Lung (tissue), 12 donors: ENCODE data around the gene BMP7. TPM values are rescaled to one million over a fixed set of nuclear protein-coding genes. Genes with fewer than 3 reads are reported as not detected.

Experiments used
- ATAC-seq: fragments of 200-7000 bp; cut with Tn5 transposase; one replicate; pipeline ENCODE4 v1.9.1; 2020; ENCODE audit warnings: moderate number of reproducible peaks; ENCODE audit not compliant: insufficient read depth, low FRiP score
- DNase-seq, 3 donors: peaks; one replicate each; pipeline ENCODE4 v3.0.0-alpha.2; 2013 to 2017
- H3K27ac ChIP-seq, 2 donors: one replicate each; pipeline ENCODE4 v1.5.1; 2013; ENCODE audit warnings: mild to moderate bottlenecking in 2 of 2, moderate library complexity in 2 of 2, control low read depth in 1 of 2, inconsistent platforms in 1 of 2, low read depth in 1 of 2, low read length in 1 of 2
- H3K27me3 ChIP-seq, 3 donors: one replicate each; pipeline ENCODE4 v1.5.1; 2013; ENCODE audit warnings: low read length in 2 of 3; ENCODE audit not compliant: control insufficient read depth in 3 of 3, insufficient read depth in 3 of 3
- H3K36me3 ChIP-seq, 4 donors: one replicate each; pipeline ENCODE4 v1.5.1; 2013; ENCODE audit warnings: low read length in 4 of 4, mild to moderate bottlenecking in 1 of 4, moderate library complexity in 1 of 4; ENCODE audit not compliant: control insufficient read depth in 4 of 4, insufficient read depth in 4 of 4
- H3K4me1 ChIP-seq, 5 donors: one replicate each; pipeline ENCODE4 v1.5.1; 2013; ENCODE audit warnings: low read length in 5 of 5, mild to moderate bottlenecking in 2 of 5, moderate library complexity in 1 of 5; ENCODE audit not compliant: control insufficient read depth in 5 of 5, insufficient read depth in 5 of 5
- H3K4me3 ChIP-seq: one replicate; pipeline ENCODE4 v1.5.1; 2013; ENCODE audit warnings: mild to moderate bottlenecking, control low read depth, moderate library complexity
- H3K9ac ChIP-seq, 2 donors: one replicate each; pipeline ENCODE4 v1.5.1; 2013; ENCODE audit warnings: low read length in 2 of 2, control low read depth in 1 of 2; ENCODE audit not compliant: insufficient read depth in 1 of 2
- H3K9me3 ChIP-seq, 4 donors: one replicate each; pipeline ENCODE4 v1.5.1; 2013; ENCODE audit warnings: low read length in 3 of 4, mild to moderate bottlenecking in 1 of 4, moderate library complexity in 1 of 4; ENCODE audit not compliant: control insufficient read depth in 4 of 4, insufficient read depth in 3 of 4
- whole genome bisulfite sequencing, 2 donors: extraction: QIAGEN DNeasy Blood & Tissue Kit; methylation state at CpG; one replicate each; pipeline ENCODE4 v1.1.7; 2013; 5-methylcytosine and 5-hydroxymethylcytosine counted together
- polyA plus RNA-seq, 2 donors: library from polyadenylated mRNA; stranded (reverse); fragments of 200-250 nt; gene quantifications; one replicate each; pipeline ENCODE4 v1.2.1, GENCODE V29; 2013
- total RNA-seq, 2 donors: library from RNA; depleted of rRNA in 1 of 2; stranded (reverse); fragments of >200 nt in 1 of 2; gene quantifications; one replicate each; pipeline ENCODE4 v1.2.1, GENCODE V29; 2014 to 2021
- TF ChIP-seq, protein P1 (sequence below): IDR thresholded peaks from 2 replicates; pipeline ENCODE4 v1.5.1; 2012; ENCODE audit warnings: mild to moderate bottlenecking; ENCODE audit errors: control extremely low read depth, extremely low read depth
- donor health status: control.
- donor health status: control.
- donor health status: Bipolar disorder and iron deficiency.
- donor health status: healthy.
- donor health status: DM: yes; HTN: yes; CAD: no.

BMP7 gene
- total and polyA plus RNA-seq, 4 donors = 0.67 to 10.3 (median 1.4) TPM

DNA sequence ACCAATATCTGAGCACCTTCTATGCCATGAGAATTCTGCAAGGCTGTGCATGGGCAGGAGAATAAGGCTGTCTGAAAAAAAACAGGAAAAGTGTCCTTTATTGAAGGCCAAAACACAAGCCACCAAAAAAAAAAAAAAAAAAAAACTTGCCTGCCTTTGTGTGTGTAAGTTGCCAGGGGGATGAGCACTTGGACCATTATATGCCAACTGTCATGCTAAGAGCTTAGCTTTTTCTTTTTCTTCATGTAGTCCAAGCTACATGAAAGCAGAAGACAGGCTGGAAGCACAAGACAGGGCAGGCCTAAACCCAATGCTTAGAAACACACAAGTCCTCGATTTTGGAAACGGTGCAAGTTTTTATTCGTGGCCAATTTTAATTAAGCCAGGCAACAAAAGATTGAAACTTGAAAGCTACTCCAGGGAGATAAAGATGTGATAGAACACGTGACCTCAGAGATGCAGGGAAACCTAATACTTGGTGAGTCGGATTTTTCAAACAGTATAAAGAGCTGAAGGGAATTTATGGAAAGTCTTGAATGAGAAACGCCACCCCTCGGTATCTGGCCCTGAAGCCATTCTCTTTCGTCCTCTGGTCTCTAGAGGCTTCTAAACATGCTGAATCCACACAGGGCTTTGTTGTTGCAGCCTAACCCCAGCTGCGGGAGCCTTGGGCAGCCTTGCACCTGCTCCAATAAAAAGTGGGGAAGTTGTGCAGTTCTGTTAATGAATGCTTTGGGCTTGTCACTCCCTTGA lies 8.6 kb downstream of the BMP7 start:
- DNase-seq = peak in 1 of 3 donors; percentile 49
- Histone ChIP-seq H3K9me3 (no peaks in the 10 kb centered on the region), H3K36me3 (no peaks in the 10 kb centered on the region), H3K27me3 (no peaks in the 10 kb centered on the region), H3K4me1 (peaks cover 0 to 56% (median 30%) of the 10 kb centered on the region in 5 donors), H3K27ac (no peak overlapping the region), H3K9ac (peak overlapping the region in 1 of 2 donors; percentile 34), H3K4me3 (no peak overlapping the region)
- ATAC-seq = no peak
- TF ChIP-seq, protein P1, sequence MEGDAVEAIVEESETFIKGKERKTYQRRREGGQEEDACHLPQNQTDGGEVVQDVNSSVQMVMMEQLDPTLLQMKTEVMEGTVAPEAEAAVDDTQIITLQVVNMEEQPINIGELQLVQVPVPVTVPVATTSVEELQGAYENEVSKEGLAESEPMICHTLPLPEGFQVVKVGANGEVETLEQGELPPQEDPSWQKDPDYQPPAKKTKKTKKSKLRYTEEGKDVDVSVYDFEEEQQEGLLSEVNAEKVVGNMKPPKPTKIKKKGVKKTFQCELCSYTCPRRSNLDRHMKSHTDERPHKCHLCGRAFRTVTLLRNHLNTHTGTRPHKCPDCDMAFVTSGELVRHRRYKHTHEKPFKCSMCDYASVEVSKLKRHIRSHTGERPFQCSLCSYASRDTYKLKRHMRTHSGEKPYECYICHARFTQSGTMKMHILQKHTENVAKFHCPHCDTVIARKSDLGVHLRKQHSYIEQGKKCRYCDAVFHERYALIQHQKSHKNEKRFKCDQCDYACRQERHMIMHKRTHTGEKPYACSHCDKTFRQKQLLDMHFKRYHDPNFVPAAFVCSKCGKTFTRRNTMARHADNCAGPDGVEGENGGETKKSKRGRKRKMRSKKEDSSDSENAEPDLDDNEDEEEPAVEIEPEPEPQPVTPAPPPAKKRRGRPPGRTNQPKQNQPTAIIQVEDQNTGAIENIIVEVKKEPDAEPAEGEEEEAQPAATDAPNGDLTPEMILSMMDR = no peak
- WGBS, 2 donors = 57 to 68% methylated on average over 9 of the region's 9 CpGs

DNA sequence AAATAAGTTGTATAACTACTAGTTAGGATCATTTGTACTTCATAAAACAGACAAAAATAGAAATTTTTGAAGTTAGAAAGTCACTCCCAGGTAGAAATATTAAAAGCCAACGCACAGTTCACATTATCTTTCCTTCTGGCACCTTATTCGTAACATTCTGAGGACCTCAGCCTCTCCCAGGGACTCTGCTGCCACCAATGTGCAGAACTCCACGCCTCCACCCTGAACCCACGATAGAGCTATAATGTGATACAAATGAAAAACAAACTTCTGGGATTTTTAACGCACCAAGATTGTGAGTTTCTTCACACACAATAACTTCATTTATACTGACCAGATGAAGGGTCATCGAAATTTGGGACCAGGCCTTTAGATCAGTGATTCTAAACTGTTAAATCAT lies 9.5 kb downstream of the BMP7 start:
- Histone ChIP-seq H3K36me3 (no peaks in the 10 kb centered on the region), H3K4me1 (peaks cover 0 to 46% (median 22%) of the 10 kb centered on the region in 5 donors), H3K9ac (no peak overlapping the region), H3K4me3 (no peak overlapping the region), H3K27me3 (no peaks in the 10 kb centered on the region), H3K9me3 (no peaks in the 10 kb centered on the region), H3K27ac (no peak overlapping the region)
- DNase-seq (no peak), ATAC-seq (no peak)
- WGBS, 2 donors = 88 to 90% methylated on average over 6 of the region's 6 CpGs
- TF ChIP-seq, protein P1 = no peak

DNA sequence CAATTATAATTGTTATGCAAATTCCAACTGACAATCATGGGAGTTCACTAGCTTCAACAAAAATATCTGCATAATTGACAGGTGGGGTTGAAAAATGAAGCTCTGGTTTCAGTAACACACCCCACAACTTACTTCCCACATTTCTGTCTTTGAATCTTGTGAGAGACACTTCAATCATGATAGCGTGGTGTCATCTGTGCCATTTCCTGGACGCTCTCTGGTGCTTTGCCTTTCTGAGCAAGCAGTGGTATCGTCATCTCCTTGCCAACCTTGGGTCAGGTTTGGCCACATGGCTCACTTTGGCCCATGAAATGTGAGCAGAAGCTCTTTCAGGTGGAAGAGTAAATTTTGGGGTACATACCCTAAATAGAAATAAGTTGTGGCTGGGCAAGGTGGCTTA lies 10.2 kb downstream of the BMP7 start:
- WGBS, 2 donors = 77 to 88% methylated on average over 3 of the region's 3 CpGs
- Histone ChIP-seq H3K27me3 (no peaks in the 10 kb centered on the region), H3K4me1 (peaks cover 0 to 39% (median 19%) of the 10 kb centered on the region in 5 donors), H3K9me3 (no peaks in the 10 kb centered on the region), H3K4me3 (no peak overlapping the region), H3K36me3 (no peaks in the 10 kb centered on the region), H3K9ac (no peak overlapping the region), H3K27ac (no peak overlapping the region)
- no peak for DNase-seq
- TF ChIP-seq, protein P1 = no peak
- no peak for ATAC-seq
